Esophagus squamous epithelium (tissue), 5 donors: ENCODE results near the gene SLC30A5. TPM values are rescaled to one million over a fixed set of nuclear protein-coding genes. Genes with fewer than 3 reads are reported as not detected.

Experiments
- DNase-seq: peaks from one replicate; lab custom pipeline; 2025; lab: John Stamatoyannopoulos, UW
- H3K27ac ChIP-seq, 4 donors: fragments of 200-600 bp; sonication (generic); one replicate each; pipeline ENCODE4 v1.5.1; 2016 to 2019; ENCODE audit warnings: mild to moderate bottlenecking in 1 of 4
- H3K27me3 ChIP-seq, 4 donors: fragments of 200-600 bp; sonication (generic); 1 replicate in 3 of 4; 2 replicates in 1 of 4; pipeline versions ENCODE4 v1.5.1 to v1.6.0; 2017 to 2021; ENCODE audit warnings: antibody characterized with exemption in 1 of 4
- H3K36me3 ChIP-seq, 3 donors: fragments of 200-600 bp; sonication (generic); one replicate each; pipeline ENCODE4 v1.5.1; 2016 to 2019
- H3K4me1 ChIP-seq, 3 donors: fragments of 200-600 bp; sonication (generic); one replicate each; pipeline ENCODE4 v1.5.1; 2017 to 2019
- H3K4me3 ChIP-seq, 4 donors: fragments of 200-600 bp; sonication (generic); 1 replicate in 3 of 4; 2 replicates in 1 of 4; pipeline ENCODE4 v1.5.1; 2016 to 2019; ENCODE audit warnings: mild to moderate bottlenecking in 2 of 4, moderate library complexity in 1 of 4
- H3K9me3 ChIP-seq, 3 donors: fragments of 200-600 bp; sonication (generic); one replicate each; pipeline ENCODE4 v1.5.1; 2016 to 2019
- POLR2A ChIP-seq, 4 donors: fragments of 450-650 bp; IDR thresholded peaks; one replicate each; pipeline ENCODE4 v1.6.1; 2017; ENCODE audit warnings: antibody characterized with exemption in 4 of 4, mild to moderate bottlenecking in 4 of 4, moderate library complexity in 3 of 4
- WGBS, 2 donors: methylation state at CpG; one replicate each; pipeline ENCODE4 v1.1.5; 2018; 5-methylcytosine and 5-hydroxymethylcytosine counted together
- intact Hi-C: fragments of 100-400 bp; cut with DNase I; formaldehyde crosslinking; loops from one replicate; pipeline ENCODE4 v1.15.0; 2022
- total RNA-seq, 4 donors: library from RNA; depleted of rRNA; stranded (reverse); fragments of >200 nt; gene quantifications; one replicate each; pipeline ENCODE4 v1.1.0, GENCODE V29; 2016
- TF ChIP-seq, protein P1 (sequence below), 6 experiments: fragments of 450-650 bp in 4 of 6; fragments of 200-600 bp in 2 of 6; sonication (generic) in 2 of 6; IDR thresholded peaks; one replicate each; pipeline ENCODE4 v1.5.1; 2016 to 2019; ENCODE audit warnings: antibody characterized with exemption in 6 of 6, mild to moderate bottlenecking in 4 of 6, moderate library complexity in 4 of 6
- donor health status: DM: yes; HTN: yes; CAD: no.

Gene SLC30A5
- total RNA-seq, 4 donors from 2014 or later: 19.4 to 43.5 (median 37.9) TPM

GRCh38 chr5:69166686-69167492, 73.1 kb downstream of the SLC30A5 start, which contains the start of gene CCNB1:
Gene CCNB1, plus strand, starts transcription at chr5:69167150. Its CDS starts 113 bp downstream, at chr5:69167263.
- intact Hi-C loops: no loop called here
- peak within 1 kb of the TSS; percentile 61 to 82 (median 72) for H3K27ac ChIP-seq
- peaks cover 0 to 13% (median 4%) of the 10 kb centered on the region in 3 donors for H3K36me3 ChIP-seq
- 5 to 11% methylated on average over 5 to 10 of the region's 50 CpGs for WGBS, 2 donors
- H3K27me3 ChIP-seq: no peaks in the 10 kb centered on the region
- TF ChIP-seq, protein P1, sequence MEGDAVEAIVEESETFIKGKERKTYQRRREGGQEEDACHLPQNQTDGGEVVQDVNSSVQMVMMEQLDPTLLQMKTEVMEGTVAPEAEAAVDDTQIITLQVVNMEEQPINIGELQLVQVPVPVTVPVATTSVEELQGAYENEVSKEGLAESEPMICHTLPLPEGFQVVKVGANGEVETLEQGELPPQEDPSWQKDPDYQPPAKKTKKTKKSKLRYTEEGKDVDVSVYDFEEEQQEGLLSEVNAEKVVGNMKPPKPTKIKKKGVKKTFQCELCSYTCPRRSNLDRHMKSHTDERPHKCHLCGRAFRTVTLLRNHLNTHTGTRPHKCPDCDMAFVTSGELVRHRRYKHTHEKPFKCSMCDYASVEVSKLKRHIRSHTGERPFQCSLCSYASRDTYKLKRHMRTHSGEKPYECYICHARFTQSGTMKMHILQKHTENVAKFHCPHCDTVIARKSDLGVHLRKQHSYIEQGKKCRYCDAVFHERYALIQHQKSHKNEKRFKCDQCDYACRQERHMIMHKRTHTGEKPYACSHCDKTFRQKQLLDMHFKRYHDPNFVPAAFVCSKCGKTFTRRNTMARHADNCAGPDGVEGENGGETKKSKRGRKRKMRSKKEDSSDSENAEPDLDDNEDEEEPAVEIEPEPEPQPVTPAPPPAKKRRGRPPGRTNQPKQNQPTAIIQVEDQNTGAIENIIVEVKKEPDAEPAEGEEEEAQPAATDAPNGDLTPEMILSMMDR (IDR thresholded peaks at IDR 0.05): no peak
- peak in 1 of 4 donors; percentile 38 for TF ChIP-seq POLR2A (IDR thresholded peaks at IDR 0.05)
- peak; percentile 80 for DNase-seq
- peaks cover 0 to 28% (median 9%) of the 10 kb centered on the region in 3 donors for H3K4me1 ChIP-seq
- H3K9me3 ChIP-seq: no peaks in the 10 kb centered on the region
- H3K4me3 ChIP-seq: peak within 1 kb of the TSS; percentile 72 to 86 (median 79)

- Histone ChIP-seq H3K4me1 (peaks cover 0 to 28% (median 9%) of the 10 kb centered on the region in 3 donors), H3K27me3 (no peaks in the 10 kb centered on the region), H3K4me3 (peak overlapping the region; percentile 72 to 86 (median 79)), H3K27ac (peak overlapping the region; percentile 61 to 82 (median 72)), H3K9me3 (no peaks in the 10 kb centered on the region), H3K36me3 (peaks cover 0 to 19% (median 4%) of the 10 kb centered on the region in 3 donors)
- no peak for DNase-seq
- intact Hi-C loops: no loop called here
- TF ChIP-seq, protein P1 (IDR thresholded peaks at IDR 0.05): no peak
- no peak for TF ChIP-seq POLR2A (IDR thresholded peaks at IDR 0.05)
- WGBS, 2 donors: 1% methylated on average over 11 of the region's 11 CpGs
Measured at GRCh38 chr5:69167493-69167855, 73.7 kb downstream of the SLC30A5 start.

DNA sequence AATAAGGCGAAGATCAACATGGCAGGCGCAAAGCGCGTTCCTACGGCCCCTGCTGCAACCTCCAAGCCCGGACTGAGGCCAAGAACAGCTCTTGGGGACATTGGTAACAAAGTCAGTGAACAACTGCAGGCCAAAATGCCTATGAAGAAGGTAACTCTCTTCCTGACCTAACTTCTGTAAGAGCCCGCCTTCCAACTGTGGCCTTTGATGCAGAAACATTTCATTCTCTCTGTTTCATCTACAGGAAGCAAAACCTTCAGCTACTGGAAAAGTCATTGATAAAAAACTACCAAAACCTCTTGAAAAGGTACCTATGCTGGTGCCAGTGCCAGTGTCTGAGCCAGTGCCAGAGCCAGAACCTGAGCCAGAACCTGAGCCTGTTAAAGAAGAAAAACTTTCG, 74.1 kb downstream of the SLC30A5 start:
- no peak for DNase-seq
- H3K27ac ChIP-seq: peak overlapping the region in 2 of 4 donors; percentile 71 to 82
- peaks cover 0 to 28% (median 9%) of the 10 kb centered on the region in 3 donors for H3K4me1 ChIP-seq
- WGBS, 2 donors: 29 to 33% methylated on average over 8 of the region's 8 CpGs
- TF ChIP-seq, protein P1 (IDR thresholded peaks at IDR 0.05): no peak
- no peak for TF ChIP-seq POLR2A (IDR thresholded peaks at IDR 0.05)
- peak overlapping the region; percentile 72 to 86 (median 79) for H3K4me3 ChIP-seq
- no peaks in the 10 kb centered on the region for H3K9me3 ChIP-seq
- no peaks in the 10 kb centered on the region for H3K27me3 ChIP-seq
- intact Hi-C loops: no loop called here
- peaks cover 0 to 22% (median 4%) of the 10 kb centered on the region in 3 donors for H3K36me3 ChIP-seq

DNA sequence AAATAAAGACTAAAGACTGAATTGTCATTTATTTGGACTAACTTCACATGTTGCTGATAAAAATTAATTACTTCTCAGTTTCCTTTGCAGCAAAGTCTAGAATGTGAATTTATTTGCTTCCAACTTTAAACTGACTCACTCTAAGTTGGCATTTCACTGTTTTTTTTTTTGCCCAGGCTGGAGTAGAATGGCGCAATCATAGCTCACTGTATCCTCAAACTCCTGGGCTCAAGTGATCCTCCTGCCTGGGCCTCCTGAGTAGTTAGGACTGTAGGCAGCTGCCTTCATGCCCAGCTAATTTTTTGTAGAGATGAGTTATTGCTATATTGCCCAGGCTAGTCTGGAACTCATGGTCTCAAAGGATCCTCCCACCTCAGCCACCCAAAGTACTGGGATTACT, 76.7 kb downstream of the SLC30A5 start:
- no peak for DNase-seq
- peaks cover 0 to 28% (median 9%) of the 10 kb centered on the region in 3 donors for H3K4me1 ChIP-seq
- TF ChIP-seq, protein P1 (IDR thresholded peaks at IDR 0.05): no peak
- TF ChIP-seq POLR2A (IDR thresholded peaks at IDR 0.05): no peak
- H3K36me3 ChIP-seq: peaks cover 0 to 47% (median 4%) of the 10 kb centered on the region in 3 donors
- no peak overlapping the region for H3K4me3 ChIP-seq
- 93 to 100% methylated on average over 1 of the region's 1 CpG for WGBS, 2 donors
- no peaks in the 10 kb centered on the region for H3K9me3 ChIP-seq
- H3K27me3 ChIP-seq: no peaks in the 10 kb centered on the region
- intact Hi-C loops: no loop called here
- H3K27ac ChIP-seq: no peak overlapping the region

DNA sequence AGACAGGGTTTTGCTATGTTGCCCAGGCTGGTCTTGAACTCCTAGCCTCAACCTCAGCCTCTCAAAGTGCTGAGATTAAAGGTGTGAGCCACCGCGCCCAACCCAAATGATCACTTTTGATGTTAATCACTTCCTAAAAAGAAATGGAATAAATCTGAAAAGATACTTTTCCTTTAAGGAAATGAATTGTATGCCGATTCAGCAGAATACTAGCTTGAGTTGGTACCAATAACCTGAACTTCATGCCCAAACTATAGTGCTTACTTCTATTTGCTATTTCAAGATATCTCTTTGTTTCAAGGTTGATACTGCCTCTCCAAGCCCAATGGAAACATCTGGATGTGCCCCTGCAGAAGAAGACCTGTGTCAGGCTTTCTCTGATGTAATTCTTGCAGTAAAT, 77.2 kb downstream of the SLC30A5 start:
- Histone ChIP-seq H3K4me3 (no peak overlapping the region), H3K27ac (no peak overlapping the region), H3K9me3 (no peaks in the 10 kb centered on the region), H3K4me1 (peaks cover 0 to 28% (median 9%) of the 10 kb centered on the region in 3 donors), H3K36me3 (peaks cover 0 to 52% (median 4%) of the 10 kb centered on the region in 3 donors), H3K27me3 (no peaks in the 10 kb centered on the region)
- no peak for TF ChIP-seq POLR2A (IDR thresholded peaks at IDR 0.05)
- TF ChIP-seq, protein P1 (IDR thresholded peaks at IDR 0.05): no peak
- intact Hi-C loops: no loop called here
- WGBS, 2 donors: 98 to 100% methylated on average over 3 of the region's 3 CpGs
- no peak for DNase-seq
